ENCODE results near the gene S100A12. TPM values are rescaled to one million over a fixed set of nuclear protein-coding genes. Genes with fewer than 3 reads are reported as not detected.

Gene S100A12
- total RNA-seq, 2 experiments from 2014 or later: not detected

DNA sequence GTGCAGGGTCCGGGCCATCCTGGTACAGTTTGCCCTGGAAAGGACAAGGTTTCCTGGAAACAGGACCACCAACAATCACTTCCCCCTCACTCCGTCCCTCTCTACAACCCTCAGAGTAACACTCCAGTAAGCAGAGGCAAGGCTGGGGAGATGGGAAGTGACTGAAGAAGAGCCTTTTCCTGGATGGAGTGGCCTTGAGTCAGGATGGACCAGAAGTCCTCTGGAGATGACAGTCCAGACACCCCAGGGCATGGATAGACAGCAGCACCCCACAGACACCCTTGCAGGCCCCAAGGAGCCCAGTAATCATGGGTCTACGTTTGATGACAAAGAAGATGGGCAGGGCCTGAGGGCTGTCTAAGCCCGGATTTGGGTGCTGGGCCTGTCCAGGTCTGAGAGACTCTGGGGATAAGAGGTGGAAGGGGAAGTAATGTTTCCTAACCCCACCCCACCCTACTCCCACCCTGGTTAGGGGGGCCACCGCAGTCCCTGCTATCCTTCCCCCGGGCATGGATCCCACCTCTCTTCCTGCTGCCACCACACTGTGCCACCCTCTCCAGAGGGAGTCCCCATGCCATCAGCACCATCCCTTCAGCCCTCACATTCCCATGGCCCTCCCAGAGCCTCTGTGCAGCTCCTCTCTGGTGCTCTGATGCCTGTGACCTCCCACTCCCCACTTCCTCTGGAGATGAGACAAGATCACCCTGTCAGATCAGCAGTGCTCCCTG is 22.7 kb upstream of the S100A12 start:
- TF ChIP-seq EZH2phosphoT487 (IDR thresholded peaks at IDR 0.05; ENCODE audit: borderline replicate concordance, low read depth, low read length): no peak
- TF ChIP-seq, protein P1, sequence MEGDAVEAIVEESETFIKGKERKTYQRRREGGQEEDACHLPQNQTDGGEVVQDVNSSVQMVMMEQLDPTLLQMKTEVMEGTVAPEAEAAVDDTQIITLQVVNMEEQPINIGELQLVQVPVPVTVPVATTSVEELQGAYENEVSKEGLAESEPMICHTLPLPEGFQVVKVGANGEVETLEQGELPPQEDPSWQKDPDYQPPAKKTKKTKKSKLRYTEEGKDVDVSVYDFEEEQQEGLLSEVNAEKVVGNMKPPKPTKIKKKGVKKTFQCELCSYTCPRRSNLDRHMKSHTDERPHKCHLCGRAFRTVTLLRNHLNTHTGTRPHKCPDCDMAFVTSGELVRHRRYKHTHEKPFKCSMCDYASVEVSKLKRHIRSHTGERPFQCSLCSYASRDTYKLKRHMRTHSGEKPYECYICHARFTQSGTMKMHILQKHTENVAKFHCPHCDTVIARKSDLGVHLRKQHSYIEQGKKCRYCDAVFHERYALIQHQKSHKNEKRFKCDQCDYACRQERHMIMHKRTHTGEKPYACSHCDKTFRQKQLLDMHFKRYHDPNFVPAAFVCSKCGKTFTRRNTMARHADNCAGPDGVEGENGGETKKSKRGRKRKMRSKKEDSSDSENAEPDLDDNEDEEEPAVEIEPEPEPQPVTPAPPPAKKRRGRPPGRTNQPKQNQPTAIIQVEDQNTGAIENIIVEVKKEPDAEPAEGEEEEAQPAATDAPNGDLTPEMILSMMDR (conservative IDR thresholded peaks at IDR 0.05; ENCODE audit: low read length): no peak
- H4K20me1 ChIP-seq (ENCODE audit: insufficient read depth, low read length): no peaks in the 10 kb centered on the region
- intact Hi-C loops (cut with micrococcal nuclease; ENCODE audit: unreplicated experiment): no loop called here

DNA sequence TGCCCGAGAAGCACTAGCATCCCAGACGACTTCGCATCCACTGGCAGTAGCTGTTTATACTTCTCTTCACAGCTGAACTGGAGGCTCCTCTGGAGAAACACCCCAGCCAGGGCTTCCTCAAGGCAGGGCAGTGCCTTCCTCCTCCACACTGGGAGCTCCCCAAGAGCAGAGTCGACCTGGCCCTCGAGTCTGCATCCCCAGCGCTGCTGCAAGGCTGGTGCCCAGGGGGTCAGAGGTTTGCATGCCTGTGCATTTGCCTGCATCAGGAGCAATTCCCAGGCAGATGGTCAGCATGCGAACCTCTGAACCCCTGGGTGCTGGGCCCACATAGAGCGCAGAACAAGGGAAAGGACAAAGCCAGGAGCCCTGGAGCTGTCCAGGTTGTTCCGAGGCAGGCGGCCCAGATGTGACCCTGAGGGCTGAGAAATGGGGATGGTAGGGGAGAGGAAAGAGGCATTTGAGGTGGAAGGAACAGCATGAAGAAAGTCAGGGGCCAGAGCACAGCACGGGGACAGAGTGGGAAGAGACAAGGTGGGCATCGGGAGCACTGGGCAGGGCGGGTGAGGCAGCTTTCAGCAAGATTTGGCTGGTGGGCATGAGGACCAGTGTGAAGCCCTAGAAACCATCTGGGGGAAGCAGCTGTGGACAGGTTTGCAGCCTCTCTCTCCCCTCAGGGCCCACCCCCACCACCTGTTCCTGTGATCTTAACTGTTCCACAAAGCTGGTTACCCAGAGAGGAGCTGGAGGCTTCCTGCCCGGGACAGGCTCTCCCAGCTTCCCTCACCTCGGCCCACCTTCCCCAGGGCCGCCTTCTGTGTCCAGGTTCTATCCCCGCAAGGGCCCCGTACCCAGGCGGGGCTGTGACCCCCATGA is 21.9 kb upstream of the S100A12 start:
- CTCF ChIA-PET (ENCODE audit: unreplicated experiment): no interaction called here

More for the DNA sequence above, 22.7 kb upstream of the S100A12 start:
- ChIA-PET POLR2A (no interaction called here), CTCF (ENCODE audit: unreplicated experiment) (no interaction called here)
- Histone ChIP-seq H3K4me1 (ENCODE audit: insufficient read depth, low read length, poor library complexity, severe bottlenecking) (no peaks in the 10 kb centered on the region), H3K4me3 (ENCODE audit: low read depth, low read length, poor library complexity, severe bottlenecking) (no peak overlapping the region), H3K36me3 (ENCODE audit: insufficient read depth, low read length) (no peaks in the 10 kb centered on the region), H3K27ac (ENCODE audit: low read depth, low read length, poor library complexity, severe bottlenecking) (no peak overlapping the region), H3K79me2 (ENCODE audit: insufficient read depth, low read depth, low read length) (no peaks in the 10 kb centered on the region), H3K9me2 (ENCODE audit: insufficient read depth, low read length) (no peaks in the 10 kb centered on the region), H3K9me3 (ENCODE audit: low read length) (no peaks in the 10 kb centered on the region), H2AFZ (ENCODE audit: low read length) (no peak overlapping the region), H3K4me2 (ENCODE audit: low read length) (no peak overlapping the region)
- no TSS peak for BruUV-seq (replicated peaks)
- DNase-seq (ENCODE audit: low spot score): no peak

More for the DNA sequence above, 21.9 kb upstream of the S100A12 start:
- Histone ChIP-seq H3K9me2 (ENCODE audit: insufficient read depth, low read length) (no peaks in the 10 kb centered on the region), H3K4me3 (ENCODE audit: low read depth, low read length, poor library complexity, severe bottlenecking) (no peak overlapping the region), H3K27ac (ENCODE audit: low read depth, low read length, poor library complexity, severe bottlenecking) (no peak overlapping the region), H3K36me3 (ENCODE audit: insufficient read depth, low read length) (no peaks in the 10 kb centered on the region), H3K79me2 (ENCODE audit: insufficient read depth, low read depth, low read length) (no peaks in the 10 kb centered on the region), H4K20me1 (ENCODE audit: insufficient read depth, low read length) (no peaks in the 10 kb centered on the region), H3K9me3 (ENCODE audit: low read length) (no peaks in the 10 kb centered on the region), H3K4me1 (ENCODE audit: insufficient read depth, low read length, poor library complexity, severe bottlenecking) (no peaks in the 10 kb centered on the region), H2AFZ (ENCODE audit: low read length) (no peak overlapping the region), H3K4me2 (ENCODE audit: low read length) (no peak overlapping the region)
- POLR2A ChIA-PET: no interaction called here
- no peak for DNase-seq (ENCODE audit: low spot score)
- intact Hi-C loops (cut with micrococcal nuclease; ENCODE audit: unreplicated experiment): no loop called here
- BruUV-seq (replicated peaks): no TSS peak
- TF ChIP-seq, protein P1 (conservative IDR thresholded peaks at IDR 0.05; ENCODE audit: low read length): no peak
- no peak for TF ChIP-seq EZH2phosphoT487 (IDR thresholded peaks at IDR 0.05; ENCODE audit: borderline replicate concordance, low read depth, low read length)

Data from OCI-LY7 (cell line).